AG04450 (cell line): ENCODE measurements around the gene TMEM115. TPM values are rescaled to one million over a fixed set of nuclear protein-coding genes. Genes with fewer than 3 reads are reported as not detected.
A peak's percentile ranks its signal among the peaks of the same experiment; 100 is the strongest.

Source experiments
- CTCF ChIA-PET: fragments of 300-600, 350-600 bp; formaldehyde crosslinking; extraction: SDS; loops from one replicate; lab custom pipeline; 2022; ENCODE audit warnings: antibody characterized with exemption, inconsistent platforms; lab: Charles Lee
- POLR2A ChIA-PET: fragments of 350-600 bp; formaldehyde crosslinking; extraction: SDS; loops from one replicate; lab custom pipeline; 2021; ENCODE audit warnings: antibody characterized with exemption, inconsistent platforms; lab: Yijun Ruan, JAX
- DNase-seq: peaks from one replicate; pipeline ENCODE4 v3.0.0-alpha.2; 2011; ENCODE audit warnings: low read depth, low spot score
- H3K27ac ChIP-seq: one replicate; pipeline ENCODE4 v1.5.1; 2012; ENCODE audit warnings: low read depth, low read length, control low read depth
- H3K27me3 ChIP-seq: one replicate; pipeline ENCODE4 v1.6.0; 2012; ENCODE audit warnings: low read length; ENCODE audit not compliant: control insufficient read depth, insufficient read depth
- H3K4me3 ChIP-seq: 2 replicates; pipeline ENCODE4 v1.5.1; 2011; ENCODE audit warnings: mild to moderate bottlenecking, low read depth, low read length, control low read depth
- H3K9me3 ChIP-seq: 2 replicates; pipeline ENCODE4 v1.5.1; 2012; ENCODE audit warnings: low read length; ENCODE audit not compliant: control insufficient read depth, insufficient read depth
- CTCF ChIP-seq: IDR thresholded peaks from 2 replicates; pipeline ENCODE4 v1.5.1; 2011; ENCODE audit warnings: low read depth, low read length, control low read depth, inconsistent platforms
- polyA plus RNA-seq: library from polyadenylated mRNA; depleted of rRNA; stranded (reverse); fragments of >200 nt; gene quantifications from 2 replicates; pipeline ENCODE4 v1.2.3, GENCODE V29; 2011

The TMEM115 gene
- polyA plus RNA-seq, 1 experiment: 26.6 TPM

DNA sequence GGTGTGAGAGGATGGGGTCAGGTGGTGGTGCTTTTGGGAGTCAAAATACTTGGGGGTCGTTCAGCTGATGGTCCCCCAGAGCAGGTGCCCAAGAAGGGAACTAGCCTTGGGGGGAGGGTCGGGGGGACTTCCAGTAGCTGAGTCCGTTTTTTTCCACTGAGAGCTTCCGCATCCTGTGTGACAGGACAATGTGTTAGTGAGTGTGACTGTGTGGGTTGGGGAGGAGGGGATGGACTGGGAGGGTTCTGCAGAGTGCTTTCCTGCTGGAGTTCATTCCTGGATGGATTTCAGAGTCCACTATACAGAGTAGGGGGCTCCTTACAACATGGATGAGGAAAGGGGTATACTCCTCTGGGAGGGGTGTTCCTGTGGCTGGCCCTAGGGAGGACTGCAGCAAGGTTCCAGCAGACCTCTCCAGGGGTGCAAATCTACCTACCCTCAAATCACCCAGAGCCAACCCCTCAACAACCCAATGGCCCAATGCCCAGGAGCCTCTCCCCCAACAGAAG is 36.2 kb downstream of the TMEM115 start:
- Histone ChIP-seq H3K27ac (no peak overlapping the region), H3K9me3 (no peaks in the 10 kb centered on the region; the same call in 1 of the 2 replicates), H3K4me3 (no peak overlapping the region), H3K27me3 (no peaks in the 10 kb centered on the region)
- ChIA-PET CTCF (interaction anchor here (0.7 to 1.4 kb wide), 3 partner anchors 13 to 90 kb away, joined by 3 read pairs; no protein-coding TSS in a partner anchor), POLR2A (no interaction called here)
- no peak for DNase-seq
- TF ChIP-seq CTCF: no peak

- CTCF ChIA-PET: interaction anchor here (0.7 to 1.4 kb wide), 2 partner anchors 14 to 62 kb away, joined by 3 read pairs; no protein-coding TSS in a partner anchor
- peak within 1 kb of the TSS; percentile 83 for H3K4me3 ChIP-seq
These were observed 36.8 kb downstream of the TMEM115 start, which contains the start of gene HYAL2 for GRCh38 chr3:50322386-50323091. TSS of gene HYAL2 (minus strand) at chr3:50322745. CDS start at chr3:50320489, 2,256 bp downstream.

GRCh38 chr3:50322115-50322385 is 37.3 kb downstream of the TMEM115 start:
- ChIA-PET POLR2A (interaction anchor here (0.8 kb wide), 1 partner anchor 30 kb away, joined by 3 read pairs; the partner anchor contains the start of gene IFRD2), CTCF (interaction anchor here (1.4 kb wide), 1 partner anchor 62 kb away, joined by 3 read pairs; no protein-coding TSS in a partner anchor)
- no peak overlapping the region for H3K27ac ChIP-seq
- H3K27me3 ChIP-seq: no peaks in the 10 kb centered on the region
- DNase-seq: no peak
- TF ChIP-seq CTCF: no peak
- H3K4me3 ChIP-seq: peak overlapping the region; percentile 83
- no peaks in the 10 kb centered on the region; the same call in 1 of the 2 replicates for H3K9me3 ChIP-seq

More at GRCh38 chr3:50322386-50323091, 36.8 kb downstream of the TMEM115 start, which contains the start of gene HYAL2:
- no peak for TF ChIP-seq CTCF
- POLR2A ChIA-PET: no interaction called here
- no peaks in the 10 kb centered on the region for H3K27me3 ChIP-seq
- H3K9me3 ChIP-seq: no peaks in the 10 kb centered on the region; the same call in 1 of the 2 replicates
- DNase-seq: no peak
- peak within 1 kb of the TSS; percentile 93 for H3K27ac ChIP-seq

DNA sequence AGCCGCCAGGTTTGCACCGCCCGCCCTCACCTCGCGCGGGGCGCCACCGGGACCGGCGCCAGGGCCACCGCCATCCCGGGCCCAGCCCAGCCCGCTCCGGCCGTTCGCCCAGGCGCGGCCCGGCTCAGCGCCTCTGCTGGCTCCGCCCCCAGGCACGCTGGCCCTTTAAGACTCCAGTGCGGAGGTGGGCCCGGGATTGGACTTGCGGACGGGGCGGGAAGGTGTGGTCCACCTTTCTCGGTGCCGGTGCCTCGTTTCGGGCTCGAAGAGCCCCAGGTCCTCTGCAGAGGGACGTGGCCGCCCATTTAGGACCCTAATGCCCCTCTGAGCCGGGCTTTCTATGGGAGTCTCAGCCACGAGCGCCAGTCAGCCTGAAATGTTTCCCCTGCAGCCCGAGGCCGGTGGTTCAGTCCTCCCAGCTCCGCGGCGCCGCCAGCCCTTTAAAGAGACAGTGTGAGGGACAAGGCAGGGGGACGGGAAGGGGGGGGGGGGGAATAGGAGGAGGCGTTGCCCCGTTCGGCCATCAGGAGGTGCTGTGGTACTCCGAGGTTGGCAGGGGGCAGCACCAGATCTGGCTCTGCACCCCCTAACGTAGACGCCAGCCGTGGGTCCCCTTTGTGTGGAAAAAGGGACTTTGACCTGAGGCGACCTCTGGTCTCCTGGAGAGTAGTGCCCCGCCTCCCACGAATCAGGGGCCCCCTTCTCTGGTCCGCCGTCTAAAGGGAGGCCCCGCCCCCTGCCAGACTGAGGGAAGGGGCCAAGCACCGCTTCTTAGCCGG is 37.8 kb downstream of the TMEM115 start:
- peak; percentile 49 for TF ChIP-seq CTCF
- H3K27ac ChIP-seq: peak overlapping the region; percentile 93
- DNase-seq: peak; percentile 61
- ChIA-PET CTCF (interaction anchor here (0.6 to 1.4 kb wide), 8 partner anchors 9 to 154 kb away, joined by 3 to 5 read pairs (median 3); no protein-coding TSS in a partner anchor), POLR2A (interaction anchor here (0.6 to 0.8 kb wide), 3 partner anchors 19 to 58 kb away, joined by 3 to 9 read pairs (median 3); partner anchors contain the start of genes IFRD2 and RASSF1)
- no peaks in the 10 kb centered on the region; the same call in 1 of the 2 replicates for H3K9me3 ChIP-seq
- H3K4me3 ChIP-seq: peak overlapping the region; percentile 83
- no peaks in the 10 kb centered on the region for H3K27me3 ChIP-seq
